OCI-LY3 (cell line): ENCODE measurements around the gene FANCF.

Experiments
- H2AFZ ChIP-seq: fragments of 200-600, 300-600 bp; shearing (Covaris generic); 2 replicates; pipeline ENCODE4 v1.6.0; 2014; ENCODE audit warnings: antibody characterized with exemption, low read depth, low read length
- H3K27ac ChIP-seq: fragments of 200-600, 300-600 bp; sonication (generic); 2 replicates; pipeline ENCODE4 v1.5.1; 2014; ENCODE audit warnings: mild to moderate bottlenecking, low read length, moderate library complexity, mixed read lengths
- H3K27me3 ChIP-seq: fragments of 200-600, 300-600 bp; sonication (generic); 2 replicates; pipeline ENCODE4 v1.6.1; 2014; ENCODE audit warnings: low read depth, low read length, mixed read lengths
- H3K36me3 ChIP-seq: fragments of 200-600, 300-600 bp; sonication (generic); replicated peaks from 2 replicates; pipeline ENCODE3; 2014; ENCODE audit warnings: low read depth, low read length, mixed read lengths
- H3K4me1 ChIP-seq: fragments of 300-600, 200-600 bp; sonication (generic); 2 replicates; pipeline ENCODE4 v1.6.1; 2014; ENCODE audit warnings: low read length, mixed read lengths
- H3K4me2 ChIP-seq: fragments of 200-600, 300-600 bp; sonication (generic); 2 replicates; pipeline ENCODE4 v1.6.1; 2014; ENCODE audit warnings: low read length, mixed read lengths
- H3K4me3 ChIP-seq: fragments of 300-600, 200-600 bp; sonication (generic); 2 replicates; pipeline ENCODE4 v1.5.1; 2014; ENCODE audit warnings: antibody characterized with exemption, mild to moderate bottlenecking, low read length, moderate library complexity
- H3K79me2 ChIP-seq: fragments of 300-600, 200-600 bp; shearing (Covaris generic); 2 replicates; pipeline ENCODE4 v1.6.1; 2014; ENCODE audit warnings: mild to moderate bottlenecking, low read length, mixed read lengths
- H3K9ac ChIP-seq: fragments of 300-600, 200-600 bp; shearing (Covaris generic); 2 replicates; pipeline ENCODE4 v1.6.0; 2014; ENCODE audit warnings: mild to moderate bottlenecking, low read length, moderate library complexity
- H3K9me3 ChIP-seq: fragments of 200-600, 300-600 bp; shearing (Covaris generic); 2 replicates; pipeline ENCODE4 v1.6.1; 2014; ENCODE audit warnings: low read length, mixed read lengths; ENCODE audit not compliant: insufficient read depth
- H4K20me1 ChIP-seq: fragments of 200-600, 300-600 bp; sonication (generic); 2 replicates; pipeline ENCODE4 v1.6.1; 2016; ENCODE audit warnings: low read length, mixed read lengths; ENCODE audit not compliant: insufficient read depth
- CTCF ChIP-seq: fragments of 200-600, 300-600 bp; sonication (generic); IDR thresholded peaks from 2 replicates; pipeline ENCODE4 v1.5.1; 2014; ENCODE audit warnings: antibody characterized with exemption, low read length, low read depth
- EZH2phosphoT487 ChIP-seq: fragments of 200-600 bp; shearing (Covaris generic); IDR thresholded peaks from 2 replicates; pipeline ENCODE4 v1.6.1; 2018; ENCODE audit warnings: antibody characterized with exemption, mixed run types, low read depth

The FANCF gene

GRCh38 chr11:22641559-22641958 is 15.9 kb upstream of the FANCF start:
- no peaks in the 10 kb centered on the region for H3K27me3 ChIP-seq
- no peaks in the 10 kb centered on the region for H4K20me1 ChIP-seq
- no peaks in the 10 kb centered on the region for H3K36me3 ChIP-seq
- TF ChIP-seq CTCF (no peak), EZH2phosphoT487 (no peak)
- no peak overlapping the region for H2AFZ ChIP-seq
- no peak overlapping the region for H3K4me3 ChIP-seq
- no peak overlapping the region for H3K27ac ChIP-seq
- H3K4me1 ChIP-seq = no peaks in the 10 kb centered on the region
- H3K9me3 ChIP-seq = no peaks in the 10 kb centered on the region
- H3K9ac ChIP-seq = no peak overlapping the region
- no peak overlapping the region for H3K4me2 ChIP-seq
- no peaks in the 10 kb centered on the region for H3K79me2 ChIP-seq

- Histone ChIP-seq H3K4me1 (no peaks in the 10 kb centered on the region), H3K36me3 (no peaks in the 10 kb centered on the region), H3K4me3 (no peak overlapping the region), H3K4me2 (no peak overlapping the region), H2AFZ (no peak overlapping the region), H3K79me2 (no peaks in the 10 kb centered on the region), H3K9me3 (no peaks in the 10 kb centered on the region), H4K20me1 (no peaks in the 10 kb centered on the region), H3K27me3 (no peaks in the 10 kb centered on the region), H3K27ac (no peak overlapping the region), H3K9ac (no peak overlapping the region)
- no peak for TF ChIP-seq EZH2phosphoT487
- TF ChIP-seq CTCF = no peak
Observed at GRCh38 chr11:22640862-22641261, 15.2 kb upstream of the FANCF start.

GRCh38 chr11:22635689-22636088 is 10.1 kb upstream of the FANCF start:
- TF ChIP-seq EZH2phosphoT487 (no peak), CTCF (no peak)
- Histone ChIP-seq H4K20me1 (no peaks in the 10 kb centered on the region), H2AFZ (no peak overlapping the region), H3K79me2 (no peaks in the 10 kb centered on the region), H3K36me3 (no peaks in the 10 kb centered on the region), H3K4me2 (no peak overlapping the region), H3K9me3 (no peaks in the 10 kb centered on the region), H3K4me1 (no peaks in the 10 kb centered on the region), H3K27me3 (no peaks in the 10 kb centered on the region), H3K9ac (no peak overlapping the region), H3K27ac (no peak overlapping the region), H3K4me3 (no peak overlapping the region)

GRCh38 chr11:22634897-22635629 is 9.4 kb upstream of the FANCF start:
- Histone ChIP-seq H3K27ac (no peak overlapping the region), H3K4me2 (no peak overlapping the region), H3K4me1 (no peaks in the 10 kb centered on the region), H2AFZ (no peak overlapping the region), H3K4me3 (no peak overlapping the region), H3K36me3 (no peaks in the 10 kb centered on the region), H3K27me3 (no peaks in the 10 kb centered on the region), H3K9me3 (no peaks in the 10 kb centered on the region), H3K79me2 (no peaks in the 10 kb centered on the region), H3K9ac (no peak overlapping the region), H4K20me1 (no peaks in the 10 kb centered on the region)
- TF ChIP-seq CTCF = no peak
- TF ChIP-seq EZH2phosphoT487 = no peak
